ENCODE data around the gene MSH5.

DNA sequence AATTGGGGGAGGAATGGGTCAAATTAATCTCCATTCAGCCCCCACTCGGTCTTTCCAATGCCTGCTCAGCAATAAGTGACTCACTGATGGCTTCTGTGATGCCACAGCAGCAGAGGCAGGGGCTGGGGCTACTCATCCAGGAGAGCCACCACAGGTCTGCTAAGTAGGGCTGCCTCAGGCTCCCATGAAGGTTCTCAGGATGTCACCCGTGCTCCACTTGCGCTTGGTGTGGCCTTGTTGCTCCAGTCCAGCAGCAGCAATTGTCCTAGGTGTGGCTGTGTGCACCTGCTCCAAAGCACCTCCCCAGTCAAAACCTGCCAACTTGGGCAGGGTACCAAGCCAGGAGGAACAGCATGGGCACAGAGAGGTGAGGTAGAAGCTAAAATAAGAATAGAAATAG lies 17.6 kb upstream of the MSH5 start:
- no peak for TF ChIP-seq EP300 (IDR thresholded peaks at IDR 0.05)
- TF ChIP-seq POLR2A (IDR thresholded peaks at IDR 0.05; ENCODE audit: low read depth): no peak

Measured in esophagus muscularis mucosa (tissue), 2 donors.